ENCODE data around the gene FBXW9.
"Not testable (repeated sequence)": the region's sequence is repeated elsewhere in the genome, so short reads cannot be mapped to it uniquely, and the experiment has no call there.

The FBXW9 gene

GRCh38 chr19:12649941-12650340 is 46.5 kb downstream of the FBXW9 start:
- no peak for DNase-seq

GRCh38 chr19:12648088-12648487 is 48.3 kb downstream of the FBXW9 start:
- peak; percentile 93 for DNase-seq

- peak; percentile 97 for DNase-seq
These were observed 48.9 kb downstream of the FBXW9 start for GRCh38 chr19:12647490-12648071.

GRCh38 chr19:12647047-12647446 is 49.4 kb downstream of the FBXW9 start:
- DNase-seq: peak; percentile 87

GRCh38 chr19:12646551-12646950 is 49.9 kb downstream of the FBXW9 start:
- DNase-seq: no peak

GRCh38 chr19:12643716-12644115 is 52.7 kb downstream of the FBXW9 start:
- DNase-seq: not testable (repeated sequence)

- DNase-seq: no peak
These were observed 53.9 kb downstream of the FBXW9 start for GRCh38 chr19:12642506-12642905.

- no peak for DNase-seq
These were observed 55.0 kb downstream of the FBXW9 start for GRCh38 chr19:12641456-12641855.

- DNase-seq: peak; percentile 89
These were observed 56.4 kb downstream of the FBXW9 start for GRCh38 chr19:12639901-12640613.

Measured in NCI-H146 (cell line).